NCI-H1092 treated with DMSO at 0.1 percent for 48 hours (cell line): ENCODE measurements around the gene C1orf56.

Experiments
- DNase-seq: peaks from one replicate; lab custom pipeline; 2025; lab: John Stamatoyannopoulos, UW

The C1orf56 gene

GRCh38 chr1:151047591-151047924 is at the start of gene C1orf56:
C1orf56 (plus strand) TSS chr1:151047751; CDS start chr1:151047848, 97 bp downstream.
- DNase-seq, result peak; percentile 87

- no peak for DNase-seq
Measured at GRCh38 chr1:150997949-150998348, 49.6 kb upstream of the C1orf56 start.

GRCh38 chr1:150999051-150999674 is 48.4 kb upstream of the C1orf56 start:
- DNase-seq, result no peak

- no peak for DNase-seq
Measured at GRCh38 chr1:150999926-151000325, 47.6 kb upstream of the C1orf56 start.

- DNase-seq, result no peak
Measured at GRCh38 chr1:151000408-151000807, 47.1 kb upstream of the C1orf56 start.

GRCh38 chr1:151001602-151002001 is 45.9 kb upstream of the C1orf56 start:
- no peak for DNase-seq

GRCh38 chr1:151002051-151002450 is 45.5 kb upstream of the C1orf56 start:
- no peak for DNase-seq

- no peak for DNase-seq
Measured at GRCh38 chr1:151002611-151003010, 44.9 kb upstream of the C1orf56 start.

GRCh38 chr1:151003180-151003579 is 44.4 kb upstream of the C1orf56 start:
- no peak for DNase-seq

GRCh38 chr1:151005729-151006319 is 41.7 kb upstream of the C1orf56 start:
- DNase-seq, result no peak

GRCh38 chr1:151006327-151007052 is 41.1 kb upstream of the C1orf56 start, which contains the start of gene MINDY1:
MINDY1 (minus strand) TSS chr1:151006902; CDS start chr1:151002617, 4,285 bp downstream.
- DNase-seq, result peak; percentile 92

- no peak for DNase-seq
Measured at GRCh38 chr1:151007853-151008243, 39.7 kb upstream of the C1orf56 start.

- peak; percentile 97 for DNase-seq
Measured at GRCh38 chr1:151008244-151009205, 39.0 kb upstream of the C1orf56 start, which contains the start of gene PRUNE1. PRUNE1 (plus strand) TSS chr1:151008449; CDS start chr1:151008633, 184 bp downstream.

GRCh38 chr1:151009206-151009587 is 38.4 kb upstream of the C1orf56 start:
- no peak for DNase-seq

- DNase-seq, result no peak
Measured at GRCh38 chr1:151009674-151010345, 37.7 kb upstream of the C1orf56 start.

- DNase-seq, result no peak
Measured at GRCh38 chr1:151010346-151010726, 37.2 kb upstream of the C1orf56 start.

- no peak for DNase-seq
Measured at GRCh38 chr1:151011154-151011850, 36.2 kb upstream of the C1orf56 start.

- DNase-seq, result no peak
Measured at GRCh38 chr1:151012684-151013471, 34.7 kb upstream of the C1orf56 start.

- peak; percentile 16 for DNase-seq
Measured at GRCh38 chr1:151013518-151013917, 34.0 kb upstream of the C1orf56 start.

- peak; percentile 57 for DNase-seq
Measured at GRCh38 chr1:151024540-151025146, 22.9 kb upstream of the C1orf56 start.
